ENCODE data around the gene PRKAB1. TPM values are rescaled to one million over a fixed set of nuclear protein-coding genes. Genes with fewer than 3 reads are reported as not detected.
"Not testable (repeated sequence)": the region's sequence is repeated elsewhere in the genome, so short reads cannot be mapped to it uniquely, and the experiment has no call there.

The PRKAB1 gene
- total RNA-seq, 4 donors from 2014 or later: 50.3 to 119 (median 76.2) TPM

- TF ChIP-seq CTCF (IDR thresholded peaks at IDR 0.05): no peak
- TF ChIP-seq POLR2A (IDR thresholded peaks at IDR 0.05): no peak
Measured at GRCh38 chr12:119700078-119700477, 32.1 kb downstream of the PRKAB1 start.

DNA sequence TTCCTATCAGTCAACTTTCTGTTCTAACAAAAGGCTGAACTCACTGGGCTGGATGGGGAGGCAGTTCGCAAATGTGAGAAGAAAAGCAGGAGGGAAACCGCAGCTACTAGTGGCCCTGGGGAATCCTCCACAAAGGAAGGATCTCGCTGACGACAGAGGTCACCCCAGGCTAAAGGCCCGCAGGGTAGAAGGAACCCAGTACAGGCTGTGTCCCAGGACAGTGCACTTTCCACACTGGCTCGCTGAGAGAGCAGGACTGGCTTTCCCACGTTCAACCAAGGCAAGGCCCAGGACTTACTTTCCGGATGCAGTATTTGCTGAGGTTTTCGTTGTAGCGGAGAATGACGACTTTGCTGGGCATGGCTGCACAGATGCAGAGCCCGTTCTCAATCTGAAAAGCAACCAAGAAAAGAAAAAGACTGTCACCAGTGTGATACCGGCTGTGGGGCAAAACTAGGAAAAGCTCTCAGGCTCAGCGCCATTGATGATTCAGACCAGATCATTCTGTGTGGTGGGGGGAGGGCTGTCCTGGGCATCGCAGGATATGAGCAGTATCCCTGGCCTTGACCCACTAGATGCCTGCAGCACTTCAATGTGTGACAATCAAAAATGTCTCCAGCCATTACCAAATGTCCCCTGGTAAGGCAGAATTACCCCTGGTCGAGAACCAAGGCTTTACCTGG, 36.3 kb downstream of the PRKAB1 start:
- Histone ChIP-seq H3K36me3 (no peaks in the 10 kb centered on the region), H3K4me1 (no peaks in the 10 kb centered on the region), H3K27me3 (no peaks in the 10 kb centered on the region), H3K27ac (no peak overlapping the region), H3K4me3 (no peak overlapping the region), H3K9me3 (no peaks in the 10 kb centered on the region)
- DNase-seq: no peak
- TF ChIP-seq POLR2A (IDR thresholded peaks at IDR 0.05): no peak
- TF ChIP-seq CTCF (IDR thresholded peaks at IDR 0.05): no peak

More at GRCh38 chr12:119700078-119700477, 32.1 kb downstream of the PRKAB1 start:
- H3K4me1 ChIP-seq: peaks cover 0 to 1% (median 0%) of the 10 kb centered on the region in 4 donors
- no peaks in the 10 kb centered on the region for H3K9me3 ChIP-seq
- H3K4me3 ChIP-seq: no peak overlapping the region
- no peaks in the 10 kb centered on the region for H3K36me3 ChIP-seq
- DNase-seq: no peak
- H3K27me3 ChIP-seq: no peaks in the 10 kb centered on the region
- no peak overlapping the region for H3K27ac ChIP-seq

GRCh38 chr12:119705182-119705581, 37.2 kb downstream of the PRKAB1 start:
- no peaks in the 10 kb centered on the region for H3K4me1 ChIP-seq
- no peak for DNase-seq

GRCh38 chr12:119706427-119706826, 38.5 kb downstream of the PRKAB1 start:
- not testable (repeated sequence) for H3K36me3 ChIP-seq, H3K4me1 ChIP-seq, H3K27ac ChIP-seq, H3K4me3 ChIP-seq, H3K9me3 ChIP-seq, H3K27me3 ChIP-seq, DNase-seq

More at GRCh38 chr12:119705182-119705581, 37.2 kb downstream of the PRKAB1 start:
- Histone ChIP-seq H3K27me3 (no peaks in the 10 kb centered on the region), H3K36me3 (no peaks in the 10 kb centered on the region), H3K27ac (no peak overlapping the region), H3K9me3 (no peaks in the 10 kb centered on the region), H3K4me3 (no peak overlapping the region)
- TF ChIP-seq POLR2A (IDR thresholded peaks at IDR 0.05): no peak
- no peak for TF ChIP-seq CTCF (IDR thresholded peaks at IDR 0.05)

DNA sequence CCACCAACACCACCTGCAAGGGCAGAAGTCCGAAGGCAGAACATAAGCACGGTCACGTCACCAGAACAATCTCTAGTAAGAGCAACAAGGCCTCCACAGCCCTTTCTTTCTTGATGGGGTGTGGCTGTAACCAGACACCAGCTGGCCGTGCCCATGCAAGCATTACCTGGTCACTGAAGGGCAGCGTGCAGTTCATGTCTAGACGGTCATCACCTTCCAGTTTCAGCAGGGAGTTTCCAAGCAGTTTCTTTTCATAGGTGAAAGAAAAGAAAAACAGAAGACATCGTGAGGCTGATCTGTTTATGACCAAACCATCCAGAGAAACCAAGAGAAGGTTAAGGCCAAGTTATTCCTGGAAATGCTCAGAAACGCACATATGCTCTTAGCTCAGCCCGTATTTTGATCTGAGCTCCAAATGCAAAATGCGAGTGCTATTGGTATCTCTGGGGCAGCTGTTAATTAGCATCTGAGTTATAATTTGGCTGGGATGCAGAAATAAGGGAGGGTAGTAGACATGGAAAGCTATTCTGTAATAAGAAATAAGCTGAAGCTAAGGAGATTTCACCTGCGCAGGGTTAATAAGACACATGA, 42.5 kb downstream of the PRKAB1 start:
- no peaks in the 10 kb centered on the region for H3K36me3 ChIP-seq
- no peak overlapping the region for H3K27ac ChIP-seq
- no peaks in the 10 kb centered on the region for H3K9me3 ChIP-seq
- H3K4me3 ChIP-seq: no peak overlapping the region
- no peak for DNase-seq
- TF ChIP-seq POLR2A (IDR thresholded peaks at IDR 0.05): no peak
- TF ChIP-seq CTCF (IDR thresholded peaks at IDR 0.05): no peak
- no peaks in the 10 kb centered on the region for H3K27me3 ChIP-seq
- H3K4me1 ChIP-seq: no peaks in the 10 kb centered on the region

DNA sequence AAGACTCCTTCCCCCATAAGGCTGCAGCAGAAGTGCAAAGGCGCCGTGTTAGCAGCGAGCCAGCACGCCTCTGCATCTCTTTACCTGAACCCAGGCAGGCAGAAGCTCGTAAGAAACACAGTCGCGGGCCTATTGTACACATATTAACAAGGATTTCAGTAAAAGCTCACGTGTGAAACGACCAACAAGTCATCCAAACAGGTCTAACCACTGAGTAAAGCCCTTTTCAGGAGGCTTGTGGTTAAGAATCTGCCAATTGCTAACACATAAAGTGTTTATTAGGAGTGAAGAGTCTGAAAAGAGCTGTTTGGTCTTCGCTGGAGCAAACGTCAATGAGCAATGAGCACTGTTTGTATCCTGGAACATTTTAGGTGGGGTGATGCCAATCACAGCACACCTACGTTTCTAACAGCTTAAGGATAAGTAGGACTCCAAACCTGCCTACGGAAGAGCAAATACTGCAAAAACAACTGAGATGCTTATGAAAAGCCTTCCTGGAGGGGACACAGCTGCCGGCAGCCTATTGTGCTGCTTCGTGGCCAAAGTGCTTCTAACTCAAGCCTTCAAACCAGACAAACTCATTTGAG, 43.1 kb downstream of the PRKAB1 start:
- peaks cover 0 to 3% (median 0%) of the 10 kb centered on the region in 4 donors for H3K4me1 ChIP-seq
- no peaks in the 10 kb centered on the region for H3K9me3 ChIP-seq
- no peaks in the 10 kb centered on the region for H3K27me3 ChIP-seq
- no peak overlapping the region for H3K27ac ChIP-seq
- TF ChIP-seq POLR2A (IDR thresholded peaks at IDR 0.05): no peak
- H3K4me3 ChIP-seq: no peak overlapping the region
- DNase-seq: no peak
- no peaks in the 10 kb centered on the region for H3K36me3 ChIP-seq

All from Peyer's patch (tissue), 4 donors.